ENCODE measurements around the gene ITPR1. TPM values are rescaled to one million over a fixed set of nuclear protein-coding genes. Genes with fewer than 3 reads are reported as not detected.

ITPR1 gene
- polyA plus RNA-seq, 2 of the 4 experiments (the other 2 are of a cell fraction) = 2.8 to 9.6 TPM

GRCh38 chr3:4841225-4841624, 348.1 kb downstream of the ITPR1 start:
- ChIA-PET POLR2A (no interaction called here), CTCF (interaction anchor here (1.1 to 1.5 kb wide), 2 partner anchors 8 to 136 kb away, joined by 3 to 5 read pairs; no protein-coding TSS in a partner anchor)
- H3K4me3 ChIP-seq = no peak overlapping the region
- no peak for TF ChIP-seq KDM5A (IDR thresholded peaks at IDR 0.05)
- no peak for TF ChIP-seq JUNB (IDR thresholded peaks at IDR 0.05)
- TF ChIP-seq RFX5 (IDR thresholded peaks at IDR 0.05) = no peak
- TF ChIP-seq ZC3H11A (IDR thresholded peaks at IDR 0.05) = no peak
- no peak for TF ChIP-seq RAD21 (conservative IDR thresholded peaks at IDR 0.05 in 1 of 2, IDR thresholded peaks at IDR 0.05 in 1 of 2)
- TF ChIP-seq RNF2 (IDR thresholded peaks at IDR 0.05; ENCODE audit: borderline replicate concordance, low read depth) = no peak
- no peak for TF ChIP-seq BHLHE40 (IDR thresholded peaks at IDR 0.05; ENCODE audit: low read depth, low read length)
- TF ChIP-seq MAFK (IDR thresholded peaks at IDR 0.05; ENCODE audit: partially characterized antibody) = no peak
- no peak for TF ChIP-seq USF2 (IDR thresholded peaks at IDR 0.05)
- no peak for TF ChIP-seq CBX2 (IDR thresholded peaks at IDR 0.05; ENCODE audit: borderline replicate concordance, low read depth)
- TF ChIP-seq KDM1A (IDR thresholded peaks at IDR 0.05; ENCODE audit: low read depth) = no peak
- TF ChIP-seq EHMT2 (IDR thresholded peaks at IDR 0.05; ENCODE audit: low read depth) = no peak
- no peak for TF ChIP-seq ESRRA (IDR thresholded peaks at IDR 0.05; ENCODE audit: borderline replicate concordance, low read length)
- no peak for TF ChIP-seq REST (IDR thresholded peaks at IDR 0.05)
- TF ChIP-seq NPAS2 (CRISPR knock-in tag; IDR thresholded peaks at IDR 0.05; ENCODE audit: borderline replicate concordance) = no peak
- TF ChIP-seq FOXS1 (CRISPR knock-in tag; IDR thresholded peaks at IDR 0.05) = no peak
- WGBS (ENCODE audit: missing lambda C conversion rate) = 73% methylated on average over 3 of the region's 3 CpGs
- 0 out of 3 replicates have a peak, but pooled peaks cover 4% of the 10 kb centered on the region for H3K4me1 ChIP-seq
- FAIRE-seq (no peak), ATAC-seq (no peak), DNase-seq (ENCODE audit: low read depth in 1 of 2, low spot score in 1 of 2) (no peak)
- H3K27ac ChIP-seq = no peak overlapping the region
- no peaks in the 10 kb centered on the region for H3K9me3 ChIP-seq
- H3K4me2 ChIP-seq = no peak overlapping the region

GRCh38 chr3:4841776-4842440, 348.8 kb downstream of the ITPR1 start:
- no peak for DNase-seq (ENCODE audit: low read depth in 1 of 2, low spot score in 1 of 2)
- Histone ChIP-seq H3K4me3 (no peak overlapping the region), H3K4me1 (0 out of 3 replicates have a peak, but pooled peaks cover 4% of the 10 kb centered on the region), H3K27ac (no peak overlapping the region), H3K4me2 (no peak overlapping the region), H3K9me3 (no peaks in the 10 kb centered on the region)
- 79% methylated on average over 3 of the region's 3 CpGs for WGBS (ENCODE audit: missing lambda C conversion rate)
- CTCF ChIA-PET = interaction anchor here (0.6 to 1.5 kb wide), 4 partner anchors 9 to 136 kb away, joined by 3 to 5 read pairs (median 3); no protein-coding TSS in a partner anchor
- TF ChIP-seq ZFP36 (IDR thresholded peaks at IDR 0.05; ENCODE audit: borderline replicate concordance, partially characterized antibody) = no peak
- no peak for ATAC-seq
- no peak for FAIRE-seq
- POLR2A ChIA-PET = no interaction called here

GRCh38 chr3:4843619-4844018, 350.5 kb downstream of the ITPR1 start:
- FAIRE-seq (no peak), ATAC-seq (no peak), DNase-seq (ENCODE audit: low read depth in 1 of 2, low spot score in 1 of 2) (no peak)
- H3K4me3 ChIP-seq = no peak overlapping the region
- no peak overlapping the region for H3K4me2 ChIP-seq
- 0 out of 3 replicates have a peak, but pooled peaks cover 4% of the 10 kb centered on the region for H3K4me1 ChIP-seq
- POLR2A ChIA-PET = no interaction called here
- TF ChIP-seq MAZ (IDR thresholded peaks at IDR 0.05; ENCODE audit: borderline replicate concordance, low read depth, low read length) (no peak), SMC3 (IDR thresholded peaks at IDR 0.05) (no peak), NR3C1 (IDR thresholded peaks at IDR 0.05) (no peak), BHLHE40 (IDR thresholded peaks at IDR 0.05; ENCODE audit: low read depth, low read length) (no peak), RARB (CRISPR knock-in tag; IDR thresholded peaks at IDR 0.05) (no peak), SREBF2 (IDR thresholded peaks at IDR 0.05) (no peak), TFCP2L1 (CRISPR knock-in tag; IDR thresholded peaks at IDR 0.05) (no peak), PBX3 (IDR thresholded peaks at IDR 0.05) (no peak), EHF (CRISPR knock-in tag; IDR thresholded peaks at IDR 0.05) (no peak), POLR2AphosphoS2 (conservative IDR thresholded peaks at IDR 0.05; ENCODE audit: low read length) (no peak), NPAS2 (CRISPR knock-in tag; IDR thresholded peaks at IDR 0.05; ENCODE audit: borderline replicate concordance) (no peak), FOXS1 (CRISPR knock-in tag; IDR thresholded peaks at IDR 0.05) (no peak), HOXA7 (CRISPR knock-in tag; IDR thresholded peaks at IDR 0.05) (no peak), HES2 (IDR thresholded peaks at IDR 0.05) (no peak), E2F6 (IDR thresholded peaks at IDR 0.05; ENCODE audit: borderline replicate concordance, low read depth) (no peak)
- WGBS (ENCODE audit: missing lambda C conversion rate) = 92% methylated on average over 5 of the region's 5 CpGs
- H3K9me3 ChIP-seq = no peaks in the 10 kb centered on the region
- CTCF ChIA-PET = interaction anchor here (1.1 to 1.4 kb wide), 3 partner anchors 123 to 133 kb away, joined by 3 read pairs; no protein-coding TSS in a partner anchor
- H3K27ac ChIP-seq = no peak overlapping the region
